GM12878 (cell line): ENCODE results near the gene NUFIP1. TPM values are rescaled to one million over a fixed set of nuclear protein-coding genes. Genes with fewer than 3 reads are reported as not detected.

ENCODE experiments used
- ATAC-seq: fragments of 200-7000 bp; cut with Tn5 transposase; 3 replicates; pipeline ENCODE4 v1.9.1; 2020; ENCODE audit warnings: mild to moderate bottlenecking, moderate library complexity
- BruUV-seq: library from RNA; stranded (reverse); fragments of 400-500 nt; replicated peaks from 2 replicates; lab custom pipeline; 2021; lab: Mats Ljungman, UMichigan
- CTCF ChIA-PET: fragments of 300-600 bp; sonication (Branson Sonifier 250); formaldehyde crosslinking; extraction: SDS; loops from one replicate; lab custom pipeline; 2021; ENCODE audit warnings: inconsistent platforms; lab: Yijun Ruan, JAX
- POLR2A ChIA-PET: fragments of 350-600 bp; formaldehyde crosslinking; extraction: SDS; loops from one replicate; lab custom pipeline; 2021; ENCODE audit warnings: inconsistent platforms; lab: Charles Lee
- RAD21 ChIA-PET: fragments of 300-600 bp; sonication (Branson Sonifier 250); formaldehyde crosslinking; loops from one replicate; lab custom pipeline; 2023; ENCODE audit warnings: antibody characterized with exemption; ENCODE audit not compliant: unreplicated experiment; lab: Charles Lee
- SMC1A ChIA-PET: fragments of 300-600 bp; sonication (Branson Sonifier 250); formaldehyde crosslinking; loops from one replicate; lab custom pipeline; 2023; ENCODE audit not compliant: unreplicated experiment, uncharacterized antibody; lab: Charles Lee
- DNase-seq: peaks from one replicate; pipeline ENCODE4 v3.0.0-alpha.2; 2011; ENCODE audit warnings: low read depth, low spot score
- FAIRE-seq: peaks from 3 replicates; lab custom pipeline; 2011; peaks lifted over from hg19 to GRCh38; lab: Jason Lieb, UNC
- H2AFZ ChIP-seq: 2 replicates; pipeline ENCODE4 v1.6.0; 2011; ENCODE audit warnings: low read depth, low read length, control low read depth; ENCODE audit not compliant: control insufficient read depth
- H3K27ac ChIP-seq: 2 replicates; pipeline ENCODE4 v1.5.1; 2011; ENCODE audit warnings: control low read depth; ENCODE audit not compliant: control insufficient read depth, insufficient read depth
- H3K27me3 ChIP-seq, 2 experiments: replicated peaks in 1 of 2; 2 replicates each; pipeline versions ENCODE4 v1.6.0 to v1.6.1; 2011; ENCODE audit warnings: low read length in 1 of 2; ENCODE audit not compliant: control insufficient read depth in 2 of 2, insufficient read depth in 2 of 2
- H3K36me3 ChIP-seq, 2 experiments: 2 replicates each; pipeline ENCODE4 v1.5.1; 2011; ENCODE audit warnings: low read length in 1 of 2; ENCODE audit not compliant: control insufficient read depth in 2 of 2, insufficient read depth in 2 of 2
- H3K4me1 ChIP-seq: 2 replicates; pipeline ENCODE4 v1.6.1; 2011; ENCODE audit warnings: mild to moderate bottlenecking, low read length, moderate library complexity, mixed read lengths; ENCODE audit not compliant: control insufficient read depth, insufficient read depth
- H3K4me2 ChIP-seq: 2 replicates; pipeline ENCODE4 v1.6.0; 2011; ENCODE audit warnings: control low read depth; ENCODE audit not compliant: control insufficient read depth, insufficient read depth
- H3K4me3 ChIP-seq: fragments of 200-600 bp; sonication (generic); 2 replicates; pipeline ENCODE4 v1.5.1; 2016
- H3K79me2 ChIP-seq: 2 replicates; pipeline ENCODE4 v1.6.0; 2011; ENCODE audit warnings: low read length; ENCODE audit not compliant: control insufficient read depth, insufficient read depth
- H3K9ac ChIP-seq: 2 replicates; pipeline ENCODE4 v1.8.0; 2011; ENCODE audit warnings: low read length, control low read depth, mixed read lengths; ENCODE audit not compliant: control insufficient read depth, insufficient read depth
- H3K9me3 ChIP-seq: replicated peaks from 3 replicates; pipeline ENCODE4 v1.5.1; 2011; ENCODE audit warnings: mild to moderate bottlenecking, low read length; ENCODE audit not compliant: control insufficient read depth, insufficient read depth
- H4K20me1 ChIP-seq: 2 replicates; pipeline ENCODE4 v1.6.0; 2011; ENCODE audit not compliant: control insufficient read depth, insufficient read depth
- EED ChIP-seq: sonication (generic); IDR thresholded peaks from 2 replicates; pipeline ENCODE4 v1.6.1; 2016; ENCODE audit warnings: antibody characterized with exemption, low read depth
- IKZF2 ChIP-seq, 2 experiments: fragments of 450-650 bp; IDR thresholded peaks; 2 replicates each; pipeline ENCODE4 v1.6.1; 2017; ENCODE audit warnings: mild to moderate bottlenecking in 2 of 2, moderate library complexity in 2 of 2
- NFXL1 ChIP-seq: fragments of 450-650 bp; IDR thresholded peaks from 2 replicates; pipeline ENCODE4 v1.6.1; 2017; ENCODE audit warnings: antibody characterized with exemption, mild to moderate bottlenecking, borderline replicate concordance
- PAX8 ChIP-seq: fragments of 450-650 bp; IDR thresholded peaks from 2 replicates; pipeline ENCODE4 v1.6.1; 2017; ENCODE audit warnings: mild to moderate bottlenecking, moderate library complexity
- POLR2AphosphoS5 ChIP-seq: IDR thresholded peaks from 2 replicates; pipeline ENCODE4 v1.6.1; 2011; ENCODE audit warnings: mild to moderate bottlenecking, low read length, inconsistent platforms
- ZBED1 ChIP-seq: IDR thresholded peaks from 2 replicates; pipeline ENCODE4 v1.6.1; 2016; ENCODE audit warnings: borderline replicate concordance
- ZSCAN29 ChIP-seq: fragments of 450-650 bp; IDR thresholded peaks from 2 replicates; pipeline ENCODE4 v1.6.1; 2017; ENCODE audit warnings: mild to moderate bottlenecking, moderate library complexity
- WGBS: methylation state at CpG from one replicate; pipeline ENCODE4 v1.1.6; 2016; ENCODE audit warnings: low lambda C conversion rate; ENCODE audit not compliant: insufficient replicate concordance, insufficient coverage; ENCODE audit errors: missing lambda C conversion rate; 5-methylcytosine and 5-hydroxymethylcytosine counted together
- in situ Hi-C: fragments of 300-500 bp; cut with MboI; formaldehyde crosslinking; loops from 9 replicates; pipeline ENCODE4 v1.14.3; 2018; ENCODE audit warnings: mixed read lengths
- intact Hi-C: fragments of 100-400 bp; cut with micrococcal nuclease; formaldehyde crosslinking; loops from one replicate; pipeline ENCODE4 v1.14.2; 2022; ENCODE audit not compliant: unreplicated experiment
- polyA plus RNA-seq, 11 experiments: library from polyadenylated mRNA; depleted of rRNA in 4 of 11; unstranded in 6 of 11; stranded (reverse) in 5 of 11; fragments of >200 nt; fragmentation: Nextera tagmentation in 4 of 11; fragmentation: Illumina TruSeq in 1 of 11; extraction: Ambion mirVana in 4 of 11; extraction: Trizol in 1 of 11; gene quantifications; 1 replicate in 1 of 11; 2 replicates in 10 of 11; pipeline versions ENCODE4 v1.2.1 to v1.2.3, GENCODE V29; 2011 to 2016; ENCODE audit warnings: inconsistent platforms in 2 of 11, missing spikeins in 2 of 11, low read depth in 1 of 11
- total RNA-seq, 4 experiments: library from RNA; depleted of rRNA in 3 of 4; stranded (reverse); fragments of >200 nt in 3 of 4; fragmentation: Illumina TruSeq in 1 of 4; extraction: Trizol in 1 of 4; gene quantifications; 2 replicates each; pipeline versions ENCODE4 v1.2.1 to v1.2.3, GENCODE V29; 2013 to 2021
- TF ChIP-seq, protein P1 (sequence below): IDR thresholded peaks from 2 replicates; pipeline ENCODE4 v1.6.1; 2012; ENCODE audit warnings: low read depth, low read length, improper control_type of control experiment
- TF ChIP-seq, protein P2 (sequence below): IDR thresholded peaks from 2 replicates; pipeline ENCODE4 v1.6.1; 2011; ENCODE audit warnings: borderline replicate concordance, low read depth, mild to moderate bottlenecking, moderate library complexity, mixed read lengths, low read length; ENCODE audit not compliant: insufficient read depth; ENCODE audit errors: extremely low read length
- TF ChIP-seq, protein P3 (sequence below): fragments of 450-650 bp; IDR thresholded peaks from 2 replicates; pipeline ENCODE4 v1.6.1; 2017; ENCODE audit warnings: mild to moderate bottlenecking, moderate library complexity
- TF ChIP-seq, protein P4 (sequence below): IDR thresholded peaks from 2 replicates; pipeline ENCODE4 v1.6.1; 2012; ENCODE audit warnings: low read length, inconsistent platforms

NUFIP1 gene
- total and polyA plus RNA-seq, 10 of the 15 experiments (the other 5 are each of a cell fraction or from before 2014, with no cell fraction given), result 2.5 to 11.2 (median 7.0) TPM

DNA sequence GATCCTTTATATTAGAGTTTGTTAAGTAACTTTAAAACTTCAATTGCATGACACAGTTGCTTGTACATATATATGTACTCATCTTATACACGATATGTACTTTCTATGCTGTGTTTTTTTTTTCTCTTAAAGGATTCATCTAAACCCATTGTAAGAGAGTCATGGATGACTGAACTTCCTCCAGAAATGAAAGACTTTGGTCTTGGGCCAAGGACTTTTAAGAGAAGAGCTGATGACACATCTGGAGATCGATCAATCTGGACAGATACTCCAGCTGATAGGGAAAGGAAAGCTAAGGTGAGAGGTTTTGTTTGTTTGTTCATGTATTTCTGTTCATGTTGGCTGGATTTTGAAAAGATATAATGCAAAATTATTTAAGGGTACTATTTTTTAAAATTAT, 26.0 kb upstream of the NUFIP1 start:
- BruUV-seq, result no TSS peak
- WGBS, result 50% methylated on average over 2 of the region's 2 CpGs
- TF ChIP-seq, protein P1, sequence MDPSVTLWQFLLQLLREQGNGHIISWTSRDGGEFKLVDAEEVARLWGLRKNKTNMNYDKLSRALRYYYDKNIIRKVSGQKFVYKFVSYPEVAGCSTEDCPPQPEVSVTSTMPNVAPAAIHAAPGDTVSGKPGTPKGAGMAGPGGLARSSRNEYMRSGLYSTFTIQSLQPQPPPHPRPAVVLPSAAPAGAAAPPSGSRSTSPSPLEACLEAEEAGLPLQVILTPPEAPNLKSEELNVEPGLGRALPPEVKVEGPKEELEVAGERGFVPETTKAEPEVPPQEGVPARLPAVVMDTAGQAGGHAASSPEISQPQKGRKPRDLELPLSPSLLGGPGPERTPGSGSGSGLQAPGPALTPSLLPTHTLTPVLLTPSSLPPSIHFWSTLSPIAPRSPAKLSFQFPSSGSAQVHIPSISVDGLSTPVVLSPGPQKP, result no peak
- TF ChIP-seq NFXL1 (no peak), EED (no peak), PAX8 (no peak), IKZF2 (IDR thresholded peaks at IDR 0.05) (no peak), ZBED1 (no peak), POLR2AphosphoS5 (no peak), ZSCAN29 (no peak)
- TF ChIP-seq, protein P2, sequence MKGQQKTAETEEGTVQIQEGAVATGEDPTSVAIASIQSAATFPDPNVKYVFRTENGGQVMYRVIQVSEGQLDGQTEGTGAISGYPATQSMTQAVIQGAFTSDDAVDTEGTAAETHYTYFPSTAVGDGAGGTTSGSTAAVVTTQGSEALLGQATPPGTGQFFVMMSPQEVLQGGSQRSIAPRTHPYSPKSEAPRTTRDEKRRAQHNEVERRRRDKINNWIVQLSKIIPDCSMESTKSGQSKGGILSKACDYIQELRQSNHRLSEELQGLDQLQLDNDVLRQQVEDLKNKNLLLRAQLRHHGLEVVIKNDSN, result no peak
- TF ChIP-seq, protein P3, sequence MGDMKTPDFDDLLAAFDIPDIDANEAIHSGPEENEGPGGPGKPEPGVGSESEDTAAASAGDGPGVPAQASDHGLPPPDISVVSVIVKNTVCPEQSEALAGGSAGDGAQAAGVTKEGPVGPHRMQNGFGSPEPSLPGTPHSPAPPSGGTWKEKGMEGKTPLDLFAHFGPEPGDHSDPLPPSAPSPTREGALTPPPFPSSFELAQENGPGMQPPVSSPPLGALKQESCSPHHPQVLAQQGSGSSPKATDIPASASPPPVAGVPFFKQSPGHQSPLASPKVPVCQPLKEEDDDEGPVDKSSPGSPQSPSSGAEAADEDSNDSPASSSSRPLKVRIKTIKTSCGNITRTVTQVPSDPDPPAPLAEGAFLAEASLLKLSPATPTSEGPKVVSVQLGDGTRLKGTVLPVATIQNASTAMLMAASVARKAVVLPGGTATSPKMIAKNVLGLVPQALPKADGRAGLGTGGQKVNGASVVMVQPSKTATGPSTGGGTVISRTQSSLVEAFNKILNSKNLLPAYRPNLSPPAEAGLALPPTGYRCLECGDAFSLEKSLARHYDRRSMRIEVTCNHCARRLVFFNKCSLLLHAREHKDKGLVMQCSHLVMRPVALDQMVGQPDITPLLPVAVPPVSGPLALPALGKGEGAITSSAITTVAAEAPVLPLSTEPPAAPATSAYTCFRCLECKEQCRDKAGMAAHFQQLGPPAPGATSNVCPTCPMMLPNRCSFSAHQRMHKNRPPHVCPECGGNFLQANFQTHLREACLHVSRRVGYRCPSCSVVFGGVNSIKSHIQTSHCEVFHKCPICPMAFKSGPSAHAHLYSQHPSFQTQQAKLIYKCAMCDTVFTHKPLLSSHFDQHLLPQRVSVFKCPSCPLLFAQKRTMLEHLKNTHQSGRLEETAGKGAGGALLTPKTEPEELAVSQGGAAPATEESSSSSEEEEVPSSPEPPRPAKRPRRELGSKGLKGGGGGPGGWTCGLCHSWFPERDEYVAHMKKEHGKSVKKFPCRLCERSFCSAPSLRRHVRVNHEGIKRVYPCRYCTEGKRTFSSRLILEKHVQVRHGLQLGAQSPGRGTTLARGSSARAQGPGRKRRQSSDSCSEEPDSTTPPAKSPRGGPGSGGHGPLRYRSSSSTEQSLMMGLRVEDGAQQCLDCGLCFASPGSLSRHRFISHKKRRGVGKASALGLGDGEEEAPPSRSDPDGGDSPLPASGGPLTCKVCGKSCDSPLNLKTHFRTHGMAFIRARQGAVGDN, result no peak
- TF ChIP-seq, protein P4, sequence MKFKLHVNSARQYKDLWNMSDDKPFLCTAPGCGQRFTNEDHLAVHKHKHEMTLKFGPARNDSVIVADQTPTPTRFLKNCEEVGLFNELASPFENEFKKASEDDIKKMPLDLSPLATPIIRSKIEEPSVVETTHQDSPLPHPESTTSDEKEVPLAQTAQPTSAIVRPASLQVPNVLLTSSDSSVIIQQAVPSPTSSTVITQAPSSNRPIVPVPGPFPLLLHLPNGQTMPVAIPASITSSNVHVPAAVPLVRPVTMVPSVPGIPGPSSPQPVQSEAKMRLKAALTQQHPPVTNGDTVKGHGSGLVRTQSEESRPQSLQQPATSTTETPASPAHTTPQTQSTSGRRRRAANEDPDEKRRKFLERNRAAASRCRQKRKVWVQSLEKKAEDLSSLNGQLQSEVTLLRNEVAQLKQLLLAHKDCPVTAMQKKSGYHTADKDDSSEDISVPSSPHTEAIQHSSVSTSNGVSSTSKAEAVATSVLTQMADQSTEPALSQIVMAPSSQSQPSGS, result no peak
- TF ChIP-seq, all 136 proteins: peak for 0
- Histone ChIP-seq H3K4me2 (no peak overlapping the region), H2AFZ (no peak overlapping the region), H3K79me2 (no peaks in the 10 kb centered on the region), H3K9me3 (no peaks in the 10 kb centered on the region), H3K27me3 (no peaks in the 10 kb centered on the region), H3K9ac (no peak overlapping the region), H3K4me1 (no peaks in the 10 kb centered on the region), H3K4me3 (no peak overlapping the region), H4K20me1 (no peaks in the 10 kb centered on the region), H3K27ac (no peak overlapping the region), H3K36me3 (peaks cover 0 to 4% of the 10 kb centered on the region in 2 experiments; a peak in 1 of 4 replicates)
- ATAC-seq (no peak), FAIRE-seq (no peak), DNase-seq (no peak)
- intact Hi-C loops, result no loop called here
- ChIA-PET SMC1A (interaction anchor here (0.6 to 1.0 kb wide), 2 partner anchors 11 to 237 kb away, joined by 3 to 4 read pairs; no protein-coding TSS in a partner anchor), CTCF (interaction anchor here (1.4 kb wide), 1 partner anchor 293 kb away, joined by 5 read pairs; no protein-coding TSS in a partner anchor), RAD21 (no interaction called here), POLR2A (no interaction called here)
- in situ Hi-C loops, result no loop called here
